Sigmoid colon (tissue), 4 donors: Measurements from ENCODE around the gene CCDC170.

Source experiments
- EP300 ChIP-seq, 4 donors: sonication (generic); formaldehyde crosslinking; IDR thresholded peaks; one replicate each; pipeline ENCODE4 v1.6.1; 2017; ENCODE audit warnings: antibody characterized with exemption in 4 of 4
- POLR2A ChIP-seq, 2 donors: fragments of 450-650 bp; IDR thresholded peaks; one replicate each; pipeline ENCODE4 v1.6.1; 2016; ENCODE audit warnings: antibody characterized with exemption in 2 of 2, mild to moderate bottlenecking in 2 of 2, moderate library complexity in 2 of 2
- POLR2AphosphoS5 ChIP-seq, 4 donors: sonication (generic); formaldehyde crosslinking; IDR thresholded peaks; one replicate each; pipeline ENCODE4 v1.6.1; 2017; ENCODE audit warnings: antibody characterized with exemption in 4 of 4
- TF ChIP-seq, protein P1 (sequence below), 4 experiments: fragments of 450-650 bp in 3 of 4; fragments of 200-600 bp in 1 of 4; IDR thresholded peaks; one replicate each; pipeline ENCODE4 v1.5.1; 2016 to 2019; ENCODE audit warnings: antibody characterized with exemption in 4 of 4, mild to moderate bottlenecking in 3 of 4, moderate library complexity in 2 of 4

DNA sequence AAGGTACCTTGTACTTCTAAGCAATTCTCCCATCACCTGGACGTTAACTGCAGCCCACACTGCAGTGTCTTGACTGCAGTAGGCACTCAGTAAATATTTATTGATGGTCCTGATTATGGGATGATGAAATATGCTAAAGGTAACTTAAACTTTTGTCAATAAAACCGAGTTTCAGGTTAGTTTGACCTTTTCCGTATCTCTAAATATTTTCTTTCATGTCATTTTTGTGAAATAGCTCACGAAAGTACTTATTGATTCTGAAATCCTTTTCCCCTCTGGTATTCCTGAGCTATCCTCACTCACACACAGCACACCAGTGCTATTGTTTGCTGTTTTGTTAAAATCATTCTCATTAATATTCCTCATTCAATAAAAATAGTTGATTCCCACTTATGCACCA is 164.3 kb downstream of the CCDC170 start:
- TF ChIP-seq POLR2A (IDR thresholded peaks at IDR 0.05), result no peak
- TF ChIP-seq, protein P1, sequence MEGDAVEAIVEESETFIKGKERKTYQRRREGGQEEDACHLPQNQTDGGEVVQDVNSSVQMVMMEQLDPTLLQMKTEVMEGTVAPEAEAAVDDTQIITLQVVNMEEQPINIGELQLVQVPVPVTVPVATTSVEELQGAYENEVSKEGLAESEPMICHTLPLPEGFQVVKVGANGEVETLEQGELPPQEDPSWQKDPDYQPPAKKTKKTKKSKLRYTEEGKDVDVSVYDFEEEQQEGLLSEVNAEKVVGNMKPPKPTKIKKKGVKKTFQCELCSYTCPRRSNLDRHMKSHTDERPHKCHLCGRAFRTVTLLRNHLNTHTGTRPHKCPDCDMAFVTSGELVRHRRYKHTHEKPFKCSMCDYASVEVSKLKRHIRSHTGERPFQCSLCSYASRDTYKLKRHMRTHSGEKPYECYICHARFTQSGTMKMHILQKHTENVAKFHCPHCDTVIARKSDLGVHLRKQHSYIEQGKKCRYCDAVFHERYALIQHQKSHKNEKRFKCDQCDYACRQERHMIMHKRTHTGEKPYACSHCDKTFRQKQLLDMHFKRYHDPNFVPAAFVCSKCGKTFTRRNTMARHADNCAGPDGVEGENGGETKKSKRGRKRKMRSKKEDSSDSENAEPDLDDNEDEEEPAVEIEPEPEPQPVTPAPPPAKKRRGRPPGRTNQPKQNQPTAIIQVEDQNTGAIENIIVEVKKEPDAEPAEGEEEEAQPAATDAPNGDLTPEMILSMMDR (IDR thresholded peaks at IDR 0.05), result no peak
- no peak for TF ChIP-seq POLR2AphosphoS5 (IDR thresholded peaks at IDR 0.05)
- TF ChIP-seq EP300 (IDR thresholded peaks at IDR 0.05), result no peak
